GM18868 (cell line): ENCODE results near the gene GPX4.

Experiments
- ATAC-seq: cut with Tn5 transposase; IDR thresholded peaks from one replicate; pipeline ENCODE4 v1.9.1; 2021; ENCODE audit warnings: mild to moderate bottlenecking, moderate library complexity; ENCODE audit not compliant: unreplicated experiment

Gene GPX4

GRCh38 chr19:1084024-1084868 is 19.5 kb upstream of the GPX4 start:
- no peak for ATAC-seq

GRCh38 chr19:1085053-1085658 is 18.6 kb upstream of the GPX4 start:
- ATAC-seq, result no peak

- no peak for ATAC-seq
Measured at GRCh38 chr19:1085676-1086442, 17.9 kb upstream of the GPX4 start.

GRCh38 chr19:1086613-1087012 is 17.2 kb upstream of the GPX4 start:
- ATAC-seq, result no peak

GRCh38 chr19:1087813-1088415 is 15.9 kb upstream of the GPX4 start:
- no peak for ATAC-seq

GRCh38 chr19:1088416-1089010 is 15.3 kb upstream of the GPX4 start:
- no peak for ATAC-seq

GRCh38 chr19:1089126-1089771 is 14.5 kb upstream of the GPX4 start:
- ATAC-seq, result no peak

GRCh38 chr19:1089891-1090290 is 13.9 kb upstream of the GPX4 start:
- no peak for ATAC-seq

- no peak for ATAC-seq
Measured at GRCh38 chr19:1090731-1091543, 12.9 kb upstream of the GPX4 start.

- ATAC-seq, result no peak
Measured at GRCh38 chr19:1091544-1092175, 12.1 kb upstream of the GPX4 start.

GRCh38 chr19:1093330-1093729 is 10.5 kb upstream of the GPX4 start:
- ATAC-seq, result no peak

- ATAC-seq, result no peak
Measured at GRCh38 chr19:1093811-1094553, 9.8 kb upstream of the GPX4 start.

GRCh38 chr19:1094655-1094977 is 9.2 kb upstream of the GPX4 start:
- no peak for ATAC-seq

GRCh38 chr19:1094978-1095701 is 8.7 kb upstream of the GPX4 start, which contains the start of gene POLR2E:
POLR2E (minus strand) TSS chr19:1095375; CDS start chr19:1095315, 60 bp downstream.
- ATAC-seq, result peak; percentile 82

GRCh38 chr19:1097810-1098176 is 6.0 kb upstream of the GPX4 start:
- ATAC-seq, result no peak

- ATAC-seq, result no peak
Measured at GRCh38 chr19:1098177-1099051, 5.4 kb upstream of the GPX4 start.

- no peak for ATAC-seq
Measured at GRCh38 chr19:1101337-1101698, 2.5 kb upstream of the GPX4 start.
